T-helper 1 cell (primary cell): ENCODE results near the gene RPH3AL.
"Not testable (repeated sequence)": the region's sequence is repeated elsewhere in the genome, so short reads cannot be mapped to it uniquely, and the experiment has no call there.

ENCODE experiments used
- DNase-seq, 5 donors: peaks; one replicate each; pipeline ENCODE4 v3.0.0-alpha.2; 2012 to 2020

Gene RPH3AL

DNA sequence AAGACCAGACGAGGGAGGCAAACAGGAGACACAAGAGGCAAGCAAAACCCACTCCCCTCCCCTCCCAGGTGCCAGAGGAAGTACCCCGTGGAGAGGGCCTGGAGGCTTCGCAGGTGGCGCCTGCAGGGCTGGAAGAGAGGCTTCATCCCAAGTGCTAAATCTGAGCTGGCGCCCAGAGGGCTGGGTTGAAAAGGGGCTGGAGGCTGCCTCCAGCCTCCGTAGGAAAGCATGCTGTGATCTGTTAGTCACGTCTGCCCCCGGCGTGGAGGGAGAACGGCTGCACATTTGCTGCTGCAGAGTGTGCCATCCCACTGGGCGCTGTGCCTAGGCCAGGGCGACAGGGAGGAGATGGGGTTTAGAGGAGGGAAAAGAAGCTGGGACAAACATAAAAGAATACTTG, 16.9 kb downstream of the RPH3AL start:
- DNase-seq = no peak

DNA sequence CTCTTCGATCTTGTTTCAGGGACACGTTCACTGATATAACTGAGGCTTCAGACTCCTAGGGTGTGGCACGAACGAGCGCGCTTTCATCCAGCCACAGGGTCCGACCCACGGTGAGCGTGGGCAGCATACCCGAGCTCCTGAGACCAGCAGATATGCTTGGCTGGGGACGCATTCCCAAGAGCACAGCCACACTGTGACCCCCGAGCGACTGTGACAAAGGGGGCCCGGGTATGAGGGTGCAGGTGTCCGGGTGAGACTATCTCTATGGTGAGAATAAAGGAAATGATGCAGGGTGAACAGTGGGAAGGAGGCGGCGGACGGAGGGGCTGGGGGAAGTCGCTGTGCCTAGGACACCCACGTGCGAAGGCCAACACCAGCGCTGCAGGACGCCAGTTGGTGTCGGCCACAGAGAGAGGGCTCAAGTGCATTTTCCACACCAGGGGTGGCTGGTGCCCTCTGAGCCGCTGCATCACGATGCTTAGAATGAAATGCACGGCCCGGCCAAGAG, 17.6 kb downstream of the RPH3AL start:
- DNase-seq = no peak

DNA sequence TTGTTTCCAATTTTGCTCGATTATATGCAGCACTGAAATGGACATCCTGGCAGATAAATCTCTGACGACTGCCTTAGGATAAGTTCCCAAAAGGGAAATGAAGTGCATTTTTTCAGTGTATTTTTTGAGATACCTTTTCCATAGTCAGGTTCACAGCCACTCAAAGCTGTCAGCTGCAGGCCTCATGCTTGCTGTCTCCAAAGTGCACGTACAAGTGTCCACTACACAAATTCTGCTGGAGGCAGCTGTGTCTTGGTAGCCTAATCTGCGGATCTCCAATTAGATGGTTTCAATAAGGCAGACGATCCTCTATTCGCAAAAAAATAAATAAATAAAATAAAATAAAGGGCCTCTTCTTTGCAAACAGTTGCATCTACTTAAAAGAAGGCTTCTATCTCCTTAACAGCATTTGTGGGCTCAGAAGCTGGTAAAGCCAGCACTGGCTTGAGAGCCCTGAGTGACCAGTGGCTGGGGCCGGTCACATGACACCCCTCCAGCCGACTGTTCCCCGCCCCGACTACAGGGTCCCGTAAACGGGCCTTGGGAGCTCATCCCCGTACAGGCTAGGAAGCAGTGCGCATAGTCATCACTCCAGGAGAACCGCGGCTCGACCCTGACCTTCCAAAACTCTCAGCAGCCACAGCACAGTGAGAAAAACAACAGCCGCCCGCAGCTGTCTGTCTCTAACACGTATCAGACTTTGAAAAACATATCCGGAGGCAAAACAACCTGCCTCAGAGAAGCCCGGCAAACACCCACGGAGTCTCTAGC, 18.8 kb downstream of the RPH3AL start:
- DNase-seq = no peak

GRCh38 chr17:332558-333322, 19.9 kb downstream of the RPH3AL start:
- no peak for DNase-seq

GRCh38 chr17:332023-332422, 20.6 kb downstream of the RPH3AL start:
- no peak for DNase-seq

GRCh38 chr17:330993-331701, 21.5 kb downstream of the RPH3AL start:
- DNase-seq = peak in 1 of 5 donors; percentile 24

DNA sequence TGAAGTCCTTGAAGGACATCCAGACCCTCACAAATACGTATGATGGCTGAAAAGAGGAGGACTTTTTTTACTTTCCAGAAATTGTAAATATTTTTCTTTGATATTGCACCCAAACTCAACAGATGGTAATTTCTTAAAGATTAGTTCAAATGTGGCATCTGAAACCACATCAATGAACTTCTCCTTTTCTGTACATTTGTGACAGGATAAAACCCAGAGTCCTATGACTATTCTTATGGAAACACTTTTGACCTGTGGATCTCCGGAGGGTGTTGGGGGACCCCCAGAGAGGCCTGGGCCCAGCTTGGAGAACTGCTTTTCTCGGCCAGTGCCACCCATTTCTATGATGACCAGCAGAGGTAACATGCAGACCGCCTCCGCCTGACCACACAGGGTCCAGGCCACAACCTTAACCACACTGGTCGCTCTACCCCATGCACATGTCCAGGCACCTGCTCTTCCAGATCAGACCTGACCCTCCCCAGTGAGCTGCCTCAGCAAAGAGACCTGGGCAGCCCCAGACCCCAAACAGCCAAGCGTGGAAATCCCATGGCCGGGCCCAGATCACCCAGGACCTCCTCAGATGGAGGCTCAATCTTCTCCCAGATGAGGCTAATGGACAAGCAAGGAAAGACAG, 22.7 kb downstream of the RPH3AL start:
- no peak for DNase-seq

DNA sequence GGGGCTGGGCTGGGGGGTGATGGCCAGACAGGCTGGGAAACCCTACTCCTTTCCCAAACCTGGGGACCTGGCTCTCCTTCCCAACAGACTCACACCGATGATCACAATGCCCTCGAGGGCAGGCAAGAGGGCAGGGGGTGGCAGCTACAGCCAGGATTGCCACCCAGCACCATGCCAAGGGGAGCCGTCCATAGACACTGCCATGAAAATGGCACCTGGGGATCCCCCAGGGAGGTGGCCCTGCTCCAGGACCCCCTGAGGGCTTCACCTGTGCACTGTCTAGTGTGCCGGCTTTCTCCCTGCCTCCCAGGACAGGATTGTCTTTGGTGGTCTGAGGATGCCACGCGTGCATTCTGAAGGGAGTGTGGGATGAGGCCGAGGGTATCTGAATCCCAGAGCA, 24.6 kb downstream of the RPH3AL start:
- no peak for DNase-seq

DNA sequence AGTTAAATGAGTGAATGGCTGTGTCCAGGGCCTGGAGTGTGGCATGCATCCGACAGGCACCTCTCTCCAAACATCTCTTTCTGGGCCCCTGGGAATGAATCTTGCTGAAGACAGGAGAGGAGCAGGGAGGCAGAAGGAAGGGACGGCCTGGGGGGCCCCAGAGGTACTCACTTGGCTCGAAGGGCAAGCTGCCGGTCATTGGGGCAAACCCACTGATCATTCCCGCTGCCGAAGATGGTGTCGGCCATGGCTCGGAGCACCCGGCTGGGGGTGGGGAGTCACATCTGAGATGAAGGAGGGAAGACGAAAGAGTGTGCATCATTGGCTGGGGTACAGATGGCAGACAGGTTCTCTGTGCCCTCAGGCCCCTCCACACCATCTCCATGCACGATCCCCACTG, 25.3 kb downstream of the RPH3AL start:
- DNase-seq = no peak

GRCh38 chr17:326010-326621, 26.5 kb downstream of the RPH3AL start:
- no peak for DNase-seq

- no peak for DNase-seq
Observed at GRCh38 chr17:325270-326009, 27.2 kb downstream of the RPH3AL start.

DNA sequence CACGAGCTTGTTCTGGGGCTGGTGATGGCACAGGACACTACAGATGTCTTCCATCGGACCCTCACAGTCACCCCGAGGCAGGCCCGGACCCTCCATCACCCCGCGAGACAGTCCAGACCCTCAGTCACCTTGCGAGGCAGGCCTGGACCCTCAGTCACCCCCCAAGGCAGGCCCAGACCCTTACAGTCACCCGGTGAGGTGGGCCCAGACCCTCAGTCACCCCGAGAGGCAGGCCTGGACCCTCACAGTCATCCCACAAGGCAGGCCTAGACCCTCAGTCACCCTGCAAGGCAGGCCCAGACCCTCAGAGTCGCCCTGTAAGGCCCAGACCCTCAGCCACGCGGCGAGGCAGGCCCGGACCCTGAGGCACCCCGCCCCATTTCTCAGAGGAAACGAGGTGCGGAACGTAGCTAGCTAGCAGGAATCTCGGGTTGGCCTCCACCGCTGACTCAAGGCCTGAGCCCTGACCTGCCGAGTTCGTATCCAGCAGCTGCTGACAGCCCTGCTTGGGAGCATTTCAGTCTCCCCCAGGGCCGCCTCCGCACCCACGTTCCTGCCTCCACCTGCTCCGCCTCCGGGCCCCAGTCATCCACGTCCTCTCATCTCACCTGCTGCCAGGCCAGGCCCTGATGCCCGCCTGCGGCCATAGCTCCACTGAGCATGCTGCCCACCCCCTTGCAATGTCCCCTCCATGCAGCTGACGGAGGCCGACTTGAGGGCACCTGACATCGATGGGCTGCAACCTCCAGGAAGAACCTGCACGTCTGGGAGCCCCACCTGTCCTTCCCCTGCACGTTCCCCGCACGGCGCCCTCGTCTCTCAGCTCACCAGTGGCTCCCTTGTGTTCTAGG, 28.7 kb downstream of the RPH3AL start:
- no peak for DNase-seq

DNA sequence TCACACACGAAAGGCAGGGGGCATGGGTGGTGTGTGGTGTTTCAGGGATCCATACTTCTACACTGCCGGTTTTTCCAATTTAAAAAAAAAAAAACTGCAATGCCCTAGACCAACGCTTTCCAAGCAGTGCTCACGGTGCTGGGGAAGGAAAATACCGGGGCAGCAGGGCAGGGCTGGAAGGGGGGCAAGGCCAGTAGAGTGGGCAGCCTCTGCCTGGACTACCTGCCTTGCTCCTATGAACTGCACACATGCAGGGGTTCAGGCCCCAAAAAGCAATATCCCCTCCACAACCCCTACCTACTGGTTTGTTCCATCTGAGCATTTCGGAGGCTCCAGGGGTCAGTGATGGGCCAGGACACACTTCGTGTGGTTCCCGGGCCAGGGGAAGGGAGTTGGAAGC, 29.4 kb downstream of the RPH3AL start:
- no peak for DNase-seq

GRCh38 chr17:322006-322780, 30.4 kb downstream of the RPH3AL start:
- DNase-seq = no peak

DNA sequence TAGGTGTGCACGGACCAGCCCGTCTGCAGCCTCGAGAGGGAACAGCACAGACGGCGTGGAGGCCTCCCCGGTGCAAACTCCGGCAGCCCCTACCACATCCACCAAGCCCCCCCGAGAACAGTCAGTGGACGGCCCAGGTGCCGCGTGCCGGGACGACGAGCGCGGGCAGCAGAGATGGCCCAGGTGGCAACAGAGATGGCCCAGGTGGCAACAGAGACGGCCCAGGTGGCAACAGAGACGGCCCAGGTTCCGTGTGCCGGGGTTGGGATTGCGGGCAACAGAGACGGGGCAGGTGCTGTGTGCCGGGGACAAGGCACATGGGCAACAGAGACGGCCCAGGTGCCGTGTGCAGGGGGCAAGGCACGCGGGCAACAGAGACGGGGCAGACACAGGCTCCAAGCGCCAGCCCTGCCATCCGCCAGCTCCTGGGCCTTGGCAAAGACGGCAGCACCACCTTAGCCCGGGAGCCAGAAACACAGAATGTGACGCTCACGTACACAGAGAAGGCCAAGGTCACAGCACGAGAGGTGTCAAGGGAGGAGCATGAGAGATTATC, 31.1 kb downstream of the RPH3AL start:
- no peak for DNase-seq

- DNase-seq = no peak
Observed at GRCh38 chr17:320809-321385, 31.7 kb downstream of the RPH3AL start.

DNA sequence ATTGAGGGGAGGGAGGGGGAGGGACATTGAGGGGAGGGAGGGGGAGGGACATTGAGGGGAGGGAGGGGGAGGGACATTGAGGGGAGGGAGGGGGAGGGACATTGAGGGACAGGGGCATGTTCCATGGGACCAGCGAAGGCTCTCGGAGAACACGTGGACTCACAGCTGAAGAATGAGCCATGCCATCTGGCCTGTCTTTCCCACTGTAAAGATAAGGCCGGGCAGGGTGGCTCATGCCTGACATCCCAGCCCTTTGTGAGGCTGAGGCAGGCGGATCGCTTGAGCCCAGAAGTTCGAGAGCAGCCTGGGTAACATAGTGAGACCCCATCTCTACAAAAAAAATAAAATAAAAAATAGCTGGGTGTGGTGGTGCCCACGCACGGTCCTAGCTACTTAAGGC, 32.5 kb downstream of the RPH3AL start:
- no peak for DNase-seq

GRCh38 chr17:319266-319665, 33.3 kb downstream of the RPH3AL start:
- DNase-seq = no peak

DNA sequence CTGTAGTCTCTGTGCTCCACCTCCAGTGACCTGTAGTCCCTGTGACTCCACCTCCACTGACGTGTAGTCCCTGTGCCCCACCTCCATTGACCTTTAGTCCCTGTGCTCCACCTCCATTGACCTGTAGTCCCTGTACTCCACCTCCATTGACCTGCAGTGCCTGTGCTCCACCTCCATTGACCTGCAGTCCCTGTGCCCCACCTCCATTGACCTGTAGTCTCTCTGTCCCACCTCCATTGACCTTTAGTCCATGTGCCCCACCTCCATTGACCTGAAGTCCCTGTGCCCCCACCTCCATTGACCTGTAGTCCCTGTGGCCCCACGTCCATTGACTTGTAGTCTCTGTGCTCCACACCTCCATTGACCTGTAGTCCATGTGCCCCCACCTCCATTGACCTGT, 35.5 kb downstream of the RPH3AL start:
- DNase-seq = not testable (repeated sequence)
